Mesothelial cell of epicardium (in vitro differentiated cells): ENCODE measurements around the gene HYAL3. TPM values are rescaled to one million over a fixed set of nuclear protein-coding genes. Genes with fewer than 3 reads are reported as not detected.

Experiments used
- DNase-seq, 2 experiments: peaks; one replicate each; pipeline ENCODE4 v3.0.0; 2021; ENCODE audit warnings: low spot score in 2 of 2; ENCODE audit not compliant: unreplicated experiment in 2 of 2
- H3K27ac Mint-ChIP-seq: 2 replicates; pipeline ENCODE4 v1.8.0; 2021; ENCODE audit warnings: mixed read lengths
- H3K27me3 Mint-ChIP-seq: 2 replicates; pipeline ENCODE4 v1.8.0; 2021; ENCODE audit warnings: low read depth, mixed read lengths
- H3K36me3 Mint-ChIP-seq: 2 replicates; pipeline ENCODE4 v1.8.0; 2021; ENCODE audit warnings: mixed read lengths
- H3K4me1 Mint-ChIP-seq: 2 replicates; pipeline ENCODE4 v1.8.0; 2021; ENCODE audit warnings: mixed read lengths
- H3K4me3 Mint-ChIP-seq: 2 replicates; pipeline ENCODE4 v1.8.0; 2021; ENCODE audit warnings: mild to moderate bottlenecking, moderate library complexity, mixed read lengths
- H3K9me3 Mint-ChIP-seq: 2 replicates; pipeline ENCODE4 v1.8.0; 2021; ENCODE audit warnings: mixed read lengths
- total RNA-seq: library from RNA; stranded (reverse); gene quantifications from 3 replicates; pipeline ENCODE4 v1.2.1, GENCODE V29; 2021
- TF ChIP-seq, protein P1 (sequence below): fragments of 200-600 bp; sonication (generic); IDR thresholded peaks from one replicate; pipeline ENCODE4 v1.5.0; 2021; ENCODE audit warnings: antibody characterized with exemption; ENCODE audit not compliant: unreplicated experiment

The HYAL3 gene
- total RNA-seq, 1 donor from 2014 or later = 2.9 TPM

GRCh38 chr3:50333744-50334328 is 34.6 kb upstream of the HYAL3 start:
- Mint-ChIP-seq H3K4me3 (no peak overlapping the region), H3K27me3 (peaks cover 4% of the 10 kb centered on the region), H3K4me1 (peaks cover 34% of the 10 kb centered on the region), H3K36me3 (peaks cover 5% of the 10 kb centered on the region), H3K9me3 (no peaks in the 10 kb centered on the region), H3K27ac (peak overlapping the region; percentile 67)
- TF ChIP-seq, protein P1, sequence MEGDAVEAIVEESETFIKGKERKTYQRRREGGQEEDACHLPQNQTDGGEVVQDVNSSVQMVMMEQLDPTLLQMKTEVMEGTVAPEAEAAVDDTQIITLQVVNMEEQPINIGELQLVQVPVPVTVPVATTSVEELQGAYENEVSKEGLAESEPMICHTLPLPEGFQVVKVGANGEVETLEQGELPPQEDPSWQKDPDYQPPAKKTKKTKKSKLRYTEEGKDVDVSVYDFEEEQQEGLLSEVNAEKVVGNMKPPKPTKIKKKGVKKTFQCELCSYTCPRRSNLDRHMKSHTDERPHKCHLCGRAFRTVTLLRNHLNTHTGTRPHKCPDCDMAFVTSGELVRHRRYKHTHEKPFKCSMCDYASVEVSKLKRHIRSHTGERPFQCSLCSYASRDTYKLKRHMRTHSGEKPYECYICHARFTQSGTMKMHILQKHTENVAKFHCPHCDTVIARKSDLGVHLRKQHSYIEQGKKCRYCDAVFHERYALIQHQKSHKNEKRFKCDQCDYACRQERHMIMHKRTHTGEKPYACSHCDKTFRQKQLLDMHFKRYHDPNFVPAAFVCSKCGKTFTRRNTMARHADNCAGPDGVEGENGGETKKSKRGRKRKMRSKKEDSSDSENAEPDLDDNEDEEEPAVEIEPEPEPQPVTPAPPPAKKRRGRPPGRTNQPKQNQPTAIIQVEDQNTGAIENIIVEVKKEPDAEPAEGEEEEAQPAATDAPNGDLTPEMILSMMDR = no peak
- no peak for DNase-seq

DNA sequence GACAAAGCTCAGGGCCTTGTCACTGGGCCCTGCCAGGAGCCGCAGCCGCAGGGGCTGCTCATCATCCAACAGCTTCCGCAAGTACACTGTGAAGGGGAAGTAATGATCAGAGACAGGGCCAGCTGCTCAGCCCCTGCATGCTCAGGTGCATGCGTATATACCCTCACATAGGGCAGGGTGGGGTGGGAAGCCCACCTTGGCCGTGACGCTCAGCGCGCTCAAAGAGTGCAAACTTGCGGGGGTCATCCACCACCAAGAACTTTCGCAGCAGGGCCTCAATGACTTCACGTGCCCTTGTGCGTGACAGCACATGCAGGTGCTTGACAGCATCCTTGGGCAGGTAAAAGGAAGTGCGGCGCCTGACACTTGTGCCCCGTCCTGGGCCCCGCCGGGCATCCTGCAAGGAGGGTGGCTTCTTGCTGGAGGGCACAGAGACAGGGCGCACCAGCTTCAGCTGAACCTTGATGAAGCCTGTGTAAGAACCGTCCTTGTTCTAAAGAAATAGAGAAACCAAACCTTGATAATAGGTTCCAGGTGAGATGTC is 32.2 kb upstream of the HYAL3 start:
- DNase-seq = no peak
- Mint-ChIP-seq H3K36me3 (peaks cover 5% of the 10 kb centered on the region), H3K4me1 (peaks cover 32% of the 10 kb centered on the region), H3K9me3 (no peaks in the 10 kb centered on the region), H3K4me3 (no peak overlapping the region), H3K27ac (no peak overlapping the region), H3K27me3 (no peaks in the 10 kb centered on the region)
- TF ChIP-seq, protein P1 = no peak

- Mint-ChIP-seq H3K9me3 (no peaks in the 10 kb centered on the region), H3K36me3 (peaks cover 5% of the 10 kb centered on the region), H3K27me3 (no peaks in the 10 kb centered on the region), H3K27ac (no peak overlapping the region), H3K4me3 (no peak overlapping the region), H3K4me1 (peaks cover 24% of the 10 kb centered on the region)
- no peak for DNase-seq
- TF ChIP-seq, protein P1 = no peak
Measured at GRCh38 chr3:50330330-50330729, 31.1 kb upstream of the HYAL3 start.

DNA sequence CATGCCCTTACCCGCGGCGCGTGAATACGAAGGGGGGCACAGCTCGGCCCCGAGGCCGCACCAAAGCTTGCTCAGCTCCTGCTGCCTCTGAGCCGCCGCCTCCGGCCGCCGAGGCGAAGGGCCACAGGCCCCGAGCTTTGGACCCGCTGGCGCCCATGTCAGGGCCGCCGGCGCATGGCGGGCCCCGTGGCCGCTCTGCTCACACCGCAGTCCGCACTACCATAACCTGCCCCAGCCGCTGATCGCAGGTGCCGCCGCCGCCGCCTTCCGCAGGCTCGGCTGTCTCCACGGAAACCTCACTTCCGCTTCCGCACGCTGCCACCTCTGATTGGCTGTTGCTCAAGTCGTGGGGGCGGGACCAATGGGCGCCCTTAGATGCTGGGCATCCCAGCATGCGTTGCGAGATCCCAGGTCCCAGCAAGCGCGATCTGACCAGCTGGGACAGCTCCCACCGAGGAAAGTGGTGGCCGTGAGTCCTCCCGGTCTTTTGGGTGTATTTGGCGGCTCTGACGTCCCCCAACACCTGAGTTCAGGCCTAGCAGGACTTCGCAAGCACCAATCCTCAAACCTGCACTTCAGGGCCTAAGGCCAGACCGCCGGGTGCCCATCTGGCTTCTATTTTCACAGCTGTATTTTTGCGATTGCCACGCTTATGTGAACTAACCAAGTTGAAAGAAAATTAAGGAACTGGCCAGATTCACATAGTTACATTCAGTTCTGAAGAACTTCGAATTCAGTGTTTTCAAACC is 28.9 kb upstream of the HYAL3 start, which contains the start of gene TUSC2:
TSS of gene TUSC2 (minus strand) at position 281 of the 749 bp plus-strand sequence. CDS start at position 157, 124 bp downstream.
- TF ChIP-seq, protein P1 = no peak
- peak; percentile 91 to 94 for DNase-seq
- H3K4me3 Mint-ChIP-seq = peak within 1 kb of the TSS; percentile 90
- H3K4me1 Mint-ChIP-seq = peaks cover 20% of the 10 kb centered on the region
- peak within 1 kb of the TSS; percentile 90 for H3K27ac Mint-ChIP-seq
- peaks cover 5% of the 10 kb centered on the region for H3K36me3 Mint-ChIP-seq
- H3K9me3 Mint-ChIP-seq = no peaks in the 10 kb centered on the region
- no peaks in the 10 kb centered on the region for H3K27me3 Mint-ChIP-seq

GRCh38 chr3:50327129-50327528 is 27.9 kb upstream of the HYAL3 start:
- Mint-ChIP-seq H3K36me3 (peaks cover 5% of the 10 kb centered on the region), H3K27ac (no peak overlapping the region), H3K4me1 (peaks cover 28% of the 10 kb centered on the region), H3K4me3 (peak overlapping the region; percentile 90), H3K9me3 (no peaks in the 10 kb centered on the region), H3K27me3 (no peaks in the 10 kb centered on the region)
- TF ChIP-seq, protein P1 = no peak
- DNase-seq = no peak
